NB4 (cell line): ENCODE data around the gene DAAM2.

Experiments used
- DNase-seq: peaks from one replicate; pipeline ENCODE4 v3.0.0; 2010; ENCODE audit warnings: low read depth
- H3K4me3 ChIP-seq: one replicate; pipeline ENCODE4 v1.5.1; 2011; ENCODE audit warnings: mild to moderate bottlenecking, low read depth, low read length, moderate library complexity
- MAX ChIP-seq: IDR thresholded peaks from 2 replicates; pipeline ENCODE4 v1.6.1; 2011; ENCODE audit warnings: low read depth, low read length
- MYC ChIP-seq: IDR thresholded peaks from 2 replicates; pipeline ENCODE4 v1.6.1; 2011; ENCODE audit warnings: low read depth, low read length
- POLR2A ChIP-seq: IDR thresholded peaks from 2 replicates; pipeline ENCODE4 v1.6.1; 2011; ENCODE audit warnings: mild to moderate bottlenecking; ENCODE audit not compliant: insufficient read length; ENCODE audit errors: extremely low read depth
- TF ChIP-seq, protein P1 (sequence below): IDR thresholded peaks from one replicate; pipeline ENCODE4 v1.5.1; 2012; ENCODE audit warnings: low read depth, low read length

Gene DAAM2

DNA sequence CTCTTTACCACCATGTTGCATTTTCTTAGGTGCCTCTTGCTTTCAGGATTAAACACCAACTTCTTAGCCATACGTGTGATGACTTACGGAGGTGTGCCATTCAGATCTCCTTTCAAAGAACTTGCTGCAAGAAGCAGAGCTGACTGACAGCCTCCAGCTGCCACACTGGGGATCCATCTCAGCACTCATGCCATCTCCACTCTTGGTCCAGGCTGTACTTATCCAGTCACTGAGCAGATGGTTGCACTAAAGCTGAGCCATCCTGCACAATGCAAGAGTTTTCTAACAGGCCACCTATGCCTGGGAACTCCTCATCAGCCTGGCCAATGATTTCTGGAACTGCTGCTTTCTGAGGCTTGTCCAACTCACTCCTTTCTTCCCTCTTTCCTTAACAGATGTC, 35.6 kb upstream of the DAAM2 start:
- TF ChIP-seq MAX (no peak), POLR2A (no peak)
- no peak overlapping the region for H3K4me3 ChIP-seq
- DNase-seq, result no peak

DNA sequence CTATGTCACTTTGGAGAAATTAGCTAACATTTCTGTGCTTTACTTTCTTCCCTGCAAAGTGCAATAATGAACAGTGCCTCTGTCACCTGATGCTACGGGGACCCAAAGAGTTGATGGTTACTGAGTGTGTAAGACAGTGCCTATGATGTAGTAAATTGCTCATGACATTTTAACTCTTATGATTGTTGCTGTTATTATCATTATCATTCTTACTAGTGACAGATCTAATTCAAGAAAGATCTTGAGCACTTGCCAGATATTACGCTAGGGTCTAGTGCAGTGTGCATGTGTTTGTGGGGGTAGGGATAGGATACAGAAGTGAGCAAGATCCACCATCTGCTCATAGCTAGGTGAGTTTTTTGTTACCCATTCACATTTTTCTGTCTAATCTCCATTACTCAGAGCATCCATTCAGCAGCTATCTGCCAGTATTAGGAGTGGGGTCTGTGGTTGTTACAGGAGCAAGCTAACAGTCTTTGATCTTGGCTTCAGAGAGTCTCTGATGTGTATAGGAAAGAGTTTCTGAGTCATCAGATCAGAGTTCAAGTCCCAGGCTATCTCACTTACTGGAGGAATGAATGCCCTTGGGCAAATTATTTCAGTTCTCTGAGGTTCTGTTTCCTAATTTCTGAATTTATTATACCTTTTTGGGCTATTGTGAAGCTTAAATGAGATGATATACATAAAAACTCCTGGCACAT, 33.1 kb upstream of the DAAM2 start:
- no peak for TF ChIP-seq MYC
- no peak for TF ChIP-seq MAX
- TF ChIP-seq, protein P1, sequence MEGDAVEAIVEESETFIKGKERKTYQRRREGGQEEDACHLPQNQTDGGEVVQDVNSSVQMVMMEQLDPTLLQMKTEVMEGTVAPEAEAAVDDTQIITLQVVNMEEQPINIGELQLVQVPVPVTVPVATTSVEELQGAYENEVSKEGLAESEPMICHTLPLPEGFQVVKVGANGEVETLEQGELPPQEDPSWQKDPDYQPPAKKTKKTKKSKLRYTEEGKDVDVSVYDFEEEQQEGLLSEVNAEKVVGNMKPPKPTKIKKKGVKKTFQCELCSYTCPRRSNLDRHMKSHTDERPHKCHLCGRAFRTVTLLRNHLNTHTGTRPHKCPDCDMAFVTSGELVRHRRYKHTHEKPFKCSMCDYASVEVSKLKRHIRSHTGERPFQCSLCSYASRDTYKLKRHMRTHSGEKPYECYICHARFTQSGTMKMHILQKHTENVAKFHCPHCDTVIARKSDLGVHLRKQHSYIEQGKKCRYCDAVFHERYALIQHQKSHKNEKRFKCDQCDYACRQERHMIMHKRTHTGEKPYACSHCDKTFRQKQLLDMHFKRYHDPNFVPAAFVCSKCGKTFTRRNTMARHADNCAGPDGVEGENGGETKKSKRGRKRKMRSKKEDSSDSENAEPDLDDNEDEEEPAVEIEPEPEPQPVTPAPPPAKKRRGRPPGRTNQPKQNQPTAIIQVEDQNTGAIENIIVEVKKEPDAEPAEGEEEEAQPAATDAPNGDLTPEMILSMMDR, result no peak
- no peak for TF ChIP-seq POLR2A
- DNase-seq, result no peak
- no peak overlapping the region for H3K4me3 ChIP-seq

- no peak overlapping the region for H3K4me3 ChIP-seq
- no peak for DNase-seq
- TF ChIP-seq MYC (no peak), POLR2A (no peak)
- TF ChIP-seq, protein P1, result no peak
Observed at GRCh38 chr6:39760226-39760952, 31.8 kb upstream of the DAAM2 start.

DNA sequence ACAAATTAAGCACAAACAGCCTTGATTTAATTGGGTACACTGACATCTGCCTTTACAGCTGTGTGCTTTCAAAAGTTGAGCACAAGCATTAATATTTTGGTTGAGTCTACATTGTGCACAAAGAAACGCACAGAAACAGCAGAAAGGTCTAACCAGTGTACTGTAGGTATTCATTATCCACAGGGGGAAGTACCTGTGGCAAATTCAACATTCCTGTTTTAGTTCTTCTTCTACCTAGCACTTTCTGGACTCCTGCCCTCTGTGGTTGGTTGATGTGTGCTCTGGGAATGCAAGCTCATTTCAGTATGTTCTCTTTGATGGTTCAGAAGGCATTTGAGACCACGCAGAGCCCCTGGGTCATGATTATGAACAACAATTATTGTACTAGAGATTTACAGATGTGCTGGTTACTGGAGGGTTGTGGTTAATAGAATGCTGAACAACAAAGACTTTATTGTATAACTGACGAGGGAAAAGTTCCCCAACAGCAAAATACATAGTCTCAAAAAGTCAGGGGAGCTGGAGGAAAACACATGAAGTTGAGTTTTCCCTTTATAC, 26.6 kb upstream of the DAAM2 start:
- DNase-seq, result no peak
- TF ChIP-seq MAX (no peak), POLR2A (no peak), MYC (no peak)
- TF ChIP-seq, protein P1, result no peak
- H3K4me3 ChIP-seq, result no peak overlapping the region

DNA sequence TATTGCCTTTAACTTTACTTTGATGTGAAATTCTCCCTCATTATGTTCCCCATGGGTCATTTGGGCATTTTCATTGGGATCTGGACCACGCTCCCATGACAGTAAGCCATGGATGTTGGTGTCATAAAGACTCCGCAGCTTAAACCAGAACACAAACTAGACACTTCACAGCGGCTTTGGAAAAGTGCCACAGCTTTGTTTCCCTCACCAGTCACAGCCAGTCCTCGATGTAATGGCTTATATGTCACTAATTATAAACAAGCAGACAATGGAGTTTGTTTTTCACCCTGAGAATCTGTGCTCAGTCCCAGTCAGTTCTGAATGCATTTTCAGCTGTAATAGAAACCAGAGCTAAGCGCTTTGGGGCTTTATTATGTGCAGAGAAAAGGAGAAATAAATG, 23.2 kb upstream of the DAAM2 start:
- no peak for TF ChIP-seq MAX
- TF ChIP-seq, protein P1, result no peak
- no peak for TF ChIP-seq MYC
- no peak for TF ChIP-seq POLR2A
- no peak for DNase-seq

DNA sequence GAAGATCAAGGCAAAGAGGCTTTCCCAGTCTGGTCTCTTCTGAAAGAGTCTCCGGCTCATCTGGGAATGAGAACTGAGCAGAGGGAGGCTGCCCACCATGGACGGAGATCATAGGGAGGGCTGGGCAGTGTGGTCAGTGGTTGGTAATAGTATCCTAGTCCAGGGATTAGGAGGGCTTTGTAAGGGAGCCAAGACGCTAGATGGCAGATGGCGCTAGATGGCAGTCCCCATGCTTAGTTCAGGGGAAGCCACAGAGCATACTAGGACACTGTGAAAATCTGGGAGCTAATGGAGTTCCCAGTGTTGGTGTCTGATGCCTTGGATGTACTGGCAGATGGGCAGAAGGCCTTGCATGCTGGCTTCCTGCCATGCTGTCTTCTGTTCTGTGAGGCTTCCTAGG, 21.7 kb upstream of the DAAM2 start:
- no peak overlapping the region for H3K4me3 ChIP-seq
- DNase-seq, result no peak
- TF ChIP-seq, protein P1, result no peak
- no peak for TF ChIP-seq MAX
- TF ChIP-seq MYC, result no peak
- no peak for TF ChIP-seq POLR2A

More for the DNA sequence above, 23.2 kb upstream of the DAAM2 start:
- H3K4me3 ChIP-seq, result no peak overlapping the region
